SJCRH30 (cell line): Measurements from ENCODE around the gene EDIL3. TPM values are rescaled to one million over a fixed set of nuclear protein-coding genes. Genes with fewer than 3 reads are reported as not detected.

Source experiments
- DNase-seq, 2 experiments: peaks; one replicate each; pipeline ENCODE4 v3.0.0-alpha.2; 2015 to 2020
- H3K27ac ChIP-seq: fragments of 250-450 bp; sonication (Bioruptor Pico); 2 replicates; pipeline ENCODE4 v1.5.1; 2020; ENCODE audit warnings: mild to moderate bottlenecking, moderate library complexity
- H3K27me3 ChIP-seq: fragments of 250-450 bp; sonication (Bioruptor Pico); 2 replicates; pipeline ENCODE4 v1.5.1; 2020; ENCODE audit warnings: mild to moderate bottlenecking, moderate library complexity
- H3K36me3 ChIP-seq: fragments of 250-450 bp; sonication (Bioruptor Pico); 2 replicates; pipeline ENCODE4 v1.5.1; 2020; ENCODE audit warnings: mild to moderate bottlenecking, moderate library complexity
- H3K4me1 ChIP-seq: fragments of 250-450 bp; sonication (Bioruptor Pico); 2 replicates; pipeline ENCODE4 v1.5.1; 2020; ENCODE audit warnings: mild to moderate bottlenecking, moderate library complexity
- H3K4me3 ChIP-seq: fragments of 250-450 bp; sonication (Bioruptor Pico); 2 replicates; pipeline ENCODE4 v1.5.1; 2020; ENCODE audit warnings: mild to moderate bottlenecking, moderate library complexity
- H3K9me3 ChIP-seq: fragments of 250-450 bp; sonication (Bioruptor Pico); replicated peaks from 2 replicates; pipeline ENCODE4 v1.5.1; 2020; ENCODE audit warnings: mild to moderate bottlenecking, moderate library complexity
- total RNA-seq: library from RNA; depleted of rRNA; stranded (reverse); fragments of >200 nt; shearing (Covaris generic); gene quantifications from 2 replicates; pipeline ENCODE4 v1.2.3, GENCODE V29; 2014

The EDIL3 gene
- total RNA-seq, 1 experiment from 2014 or later = 29.0 TPM

DNA sequence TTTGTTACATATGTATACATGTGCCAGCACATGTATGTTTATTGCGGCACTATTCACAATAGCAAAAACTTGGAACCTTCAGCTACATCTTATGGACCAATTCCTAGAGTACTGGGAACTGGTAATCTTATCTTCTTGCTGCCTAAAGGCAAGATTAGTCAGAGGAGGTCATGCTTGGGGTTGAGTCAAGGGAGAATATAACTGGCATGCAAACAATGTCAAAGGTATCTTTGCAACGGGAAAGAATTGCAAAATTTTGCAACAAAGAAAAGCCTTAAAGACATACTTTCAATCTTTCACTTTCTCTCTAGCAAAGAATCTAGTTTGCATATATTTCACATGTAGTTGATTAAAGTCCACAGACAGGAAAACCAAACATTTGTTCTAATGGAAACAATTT is 145.2 kb downstream of the EDIL3 start:
- Histone ChIP-seq H3K9me3 (no peaks in the 10 kb centered on the region), H3K4me1 (peaks cover 11% of the 10 kb centered on the region), H3K27ac (no peak overlapping the region), H3K4me3 (no peak overlapping the region), H3K36me3 (no peaks in the 10 kb centered on the region; the same call in 1 of the 2 replicates), H3K27me3 (no peaks in the 10 kb centered on the region)
- peak in 1 of 2 experiments; percentile 36 for DNase-seq

DNA sequence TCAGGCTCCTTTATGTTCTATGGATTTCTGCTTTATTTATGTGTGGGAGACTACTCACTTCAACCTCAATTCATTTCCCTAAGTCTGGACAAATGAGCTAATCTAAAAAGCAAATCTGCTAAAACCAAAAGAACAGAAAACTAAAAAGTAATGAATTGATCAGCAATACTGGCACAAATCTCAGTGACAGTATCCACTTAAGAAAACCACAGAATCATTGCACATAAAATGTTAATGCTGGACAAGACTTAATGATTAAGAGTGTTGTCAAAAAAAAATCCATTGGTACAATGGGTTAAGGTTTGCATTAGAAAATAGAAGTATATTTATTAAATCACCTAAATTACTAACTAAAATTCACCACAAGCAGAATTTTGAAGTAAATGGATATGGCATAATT is 147.6 kb downstream of the EDIL3 start:
- H3K9me3 ChIP-seq = no peaks in the 10 kb centered on the region
- H3K36me3 ChIP-seq = no peaks in the 10 kb centered on the region; the same call in 1 of the 2 replicates
- no peak overlapping the region for H3K4me3 ChIP-seq
- H3K27ac ChIP-seq = no peak overlapping the region
- no peak for DNase-seq
- peaks cover 11% of the 10 kb centered on the region for H3K4me1 ChIP-seq
- no peaks in the 10 kb centered on the region for H3K27me3 ChIP-seq

DNA sequence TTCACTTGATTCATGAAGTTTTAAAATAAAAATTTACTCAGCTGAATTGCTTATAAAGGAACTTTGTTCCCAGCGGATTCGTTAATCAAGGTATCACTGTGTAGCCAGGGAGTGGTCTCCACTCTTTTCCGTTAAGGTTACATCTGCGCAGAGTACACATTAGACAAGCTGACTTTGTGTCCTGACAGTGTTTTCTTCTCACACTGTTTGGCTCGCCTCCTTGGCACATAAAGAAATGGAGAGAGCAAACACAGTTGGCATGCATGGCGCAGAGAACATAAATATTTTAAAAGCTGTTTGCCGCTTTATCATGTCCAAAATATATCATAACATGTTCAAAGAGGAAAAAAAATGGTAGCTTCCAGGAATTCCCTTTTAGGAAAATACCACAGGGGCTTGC is 153.2 kb downstream of the EDIL3 start:
- H3K4me1 ChIP-seq = no peaks in the 10 kb centered on the region

DNA sequence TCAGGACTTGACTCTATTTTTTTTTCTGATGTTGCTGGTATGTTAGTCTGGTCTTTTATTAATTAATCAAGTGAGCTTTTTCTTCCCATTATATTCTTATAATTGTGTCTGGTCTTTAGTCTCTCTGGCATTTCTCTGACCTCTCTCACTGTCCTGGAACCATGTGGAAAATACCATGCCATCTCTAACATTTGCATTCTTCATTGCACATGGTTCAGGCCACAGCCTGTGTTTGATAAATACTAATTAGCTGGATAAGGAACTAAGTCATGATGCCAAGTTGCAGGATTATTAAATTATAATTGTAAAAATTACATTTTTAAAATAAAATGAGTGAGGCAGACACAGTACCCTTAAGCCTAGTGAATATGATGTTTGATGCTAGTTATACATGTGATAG is 155.6 kb downstream of the EDIL3 start:
- Histone ChIP-seq H3K4me1 (no peaks in the 10 kb centered on the region), H3K27ac (no peak overlapping the region), H3K9me3 (no peaks in the 10 kb centered on the region), H3K36me3 (no peaks in the 10 kb centered on the region), H3K4me3 (no peak overlapping the region), H3K27me3 (no peaks in the 10 kb centered on the region)
- no peak for DNase-seq

More for the DNA sequence above, 153.2 kb downstream of the EDIL3 start:
- Histone ChIP-seq H3K27me3 (no peaks in the 10 kb centered on the region), H3K9me3 (no peaks in the 10 kb centered on the region), H3K36me3 (no peaks in the 10 kb centered on the region), H3K27ac (no peak overlapping the region), H3K4me3 (no peak overlapping the region)
- no peak for DNase-seq

DNA sequence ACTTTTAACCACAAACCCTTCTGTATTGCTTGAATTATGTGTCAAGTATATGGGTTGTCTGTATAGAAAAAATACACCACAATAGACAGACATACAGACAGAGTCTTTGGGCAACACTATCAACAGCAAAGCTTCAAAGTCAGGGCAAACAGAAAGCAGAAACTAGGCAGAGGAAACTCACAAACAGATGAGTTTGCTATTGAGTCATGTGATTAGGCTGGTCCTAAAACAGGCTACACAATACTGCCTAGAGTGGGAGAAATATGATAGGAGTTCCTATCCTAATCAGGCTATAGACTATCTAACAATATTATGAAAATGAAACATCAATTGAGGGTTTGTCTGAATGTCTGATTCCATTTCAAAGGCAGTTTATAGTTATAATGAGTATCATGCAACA is 156.4 kb downstream of the EDIL3 start:
- Histone ChIP-seq H3K27me3 (no peaks in the 10 kb centered on the region), H3K36me3 (no peaks in the 10 kb centered on the region), H3K9me3 (no peaks in the 10 kb centered on the region), H3K4me1 (no peaks in the 10 kb centered on the region), H3K4me3 (no peak overlapping the region), H3K27ac (no peak overlapping the region)
- no peak for DNase-seq

DNA sequence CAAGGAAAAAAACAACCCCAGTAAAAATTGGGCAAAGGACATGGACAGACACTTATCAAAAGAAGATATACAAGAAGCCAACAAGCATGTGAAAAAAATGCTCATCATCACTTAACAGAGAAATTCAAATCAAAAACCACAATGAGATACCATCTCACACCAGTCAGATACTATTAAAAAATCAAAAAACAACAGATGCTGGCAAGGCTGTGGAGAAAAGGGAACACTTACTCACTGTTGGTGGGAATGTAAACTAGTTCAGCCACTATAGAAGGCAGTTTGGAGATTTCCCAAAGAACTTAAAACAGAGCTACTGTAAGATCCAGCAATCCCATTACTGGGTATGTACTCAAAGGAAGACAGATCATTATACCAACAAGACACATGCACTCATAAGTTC is 157.4 kb downstream of the EDIL3 start:
- H3K4me3 ChIP-seq = no peak overlapping the region
- H3K4me1 ChIP-seq = no peaks in the 10 kb centered on the region
- H3K9me3 ChIP-seq = no peaks in the 10 kb centered on the region
- DNase-seq = no peak
- no peak overlapping the region for H3K27ac ChIP-seq
- H3K36me3 ChIP-seq = no peaks in the 10 kb centered on the region
- H3K27me3 ChIP-seq = no peaks in the 10 kb centered on the region

DNA sequence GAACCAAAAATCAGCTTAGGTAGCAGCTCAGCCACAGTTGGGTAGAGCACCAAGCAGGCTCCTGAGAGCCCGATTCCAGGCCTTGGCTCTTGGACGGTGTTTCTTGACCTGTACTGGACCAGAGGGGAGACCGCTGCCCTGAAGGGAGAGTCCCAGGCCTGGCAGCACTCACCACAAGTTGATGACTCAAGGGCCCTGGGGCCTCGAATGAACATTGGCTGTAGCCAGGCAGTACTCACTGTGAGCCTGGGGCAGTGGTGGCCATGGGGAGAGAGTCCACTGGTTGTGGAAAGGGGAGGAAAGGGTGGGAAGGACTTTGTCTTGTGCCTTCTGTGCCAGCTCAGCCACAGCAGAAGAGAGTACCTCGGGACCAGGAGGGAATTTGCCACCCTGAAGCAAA is 166.1 kb downstream of the EDIL3 start:
- Histone ChIP-seq H3K36me3 (no peaks in the 10 kb centered on the region; the same call in 1 of the 2 replicates), H3K9me3 (no peaks in the 10 kb centered on the region), H3K27me3 (no peaks in the 10 kb centered on the region), H3K4me1 (no peaks in the 10 kb centered on the region), H3K27ac (no peak overlapping the region), H3K4me3 (no peak overlapping the region)
- DNase-seq = no peak

DNA sequence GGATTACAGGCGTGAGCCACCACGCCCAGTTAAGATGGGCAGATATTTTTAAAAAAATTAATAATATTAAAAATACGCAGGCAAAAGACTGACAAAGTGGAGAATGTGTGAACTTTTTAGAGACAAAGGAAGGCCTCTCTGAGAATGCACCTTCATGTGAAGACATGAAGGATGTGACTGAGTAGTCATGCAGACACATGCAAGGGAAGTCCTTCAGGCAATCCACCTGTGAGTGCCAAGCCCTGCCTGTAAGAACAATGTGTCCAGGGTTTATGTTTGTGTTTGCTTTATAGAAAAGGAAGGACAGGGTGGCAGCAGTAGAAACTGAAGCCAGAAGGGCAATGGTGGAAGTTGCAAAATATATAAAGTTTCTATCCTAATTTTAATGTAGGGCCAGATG is 169.2 kb downstream of the EDIL3 start:
- H3K27me3 ChIP-seq = no peaks in the 10 kb centered on the region
- no peak overlapping the region for H3K27ac ChIP-seq
- H3K4me1 ChIP-seq = no peaks in the 10 kb centered on the region
- DNase-seq = no peak
- H3K9me3 ChIP-seq = no peaks in the 10 kb centered on the region
- no peaks in the 10 kb centered on the region; the same call in 1 of the 2 replicates for H3K36me3 ChIP-seq
- no peak overlapping the region for H3K4me3 ChIP-seq

DNA sequence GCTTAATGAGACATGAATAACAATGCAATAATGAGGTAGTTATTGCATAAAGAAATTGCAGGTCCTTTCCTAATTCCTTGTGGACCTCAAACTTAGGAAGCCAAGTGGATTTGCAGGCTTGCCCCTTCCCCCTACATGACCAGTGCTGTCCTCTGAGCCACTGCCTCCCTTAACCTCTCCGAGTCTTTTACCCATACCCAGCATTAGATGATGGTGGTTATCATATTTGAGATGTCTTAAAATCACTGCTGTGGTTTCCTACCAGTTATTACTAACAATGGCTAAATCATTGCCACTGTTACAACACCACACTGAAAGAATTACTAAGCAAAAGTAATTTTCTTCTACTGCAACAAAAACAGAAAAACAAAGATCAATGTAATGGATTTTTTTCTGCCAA is 170.8 kb downstream of the EDIL3 start:
- no peak overlapping the region for H3K4me3 ChIP-seq
- DNase-seq = no peak

DNA sequence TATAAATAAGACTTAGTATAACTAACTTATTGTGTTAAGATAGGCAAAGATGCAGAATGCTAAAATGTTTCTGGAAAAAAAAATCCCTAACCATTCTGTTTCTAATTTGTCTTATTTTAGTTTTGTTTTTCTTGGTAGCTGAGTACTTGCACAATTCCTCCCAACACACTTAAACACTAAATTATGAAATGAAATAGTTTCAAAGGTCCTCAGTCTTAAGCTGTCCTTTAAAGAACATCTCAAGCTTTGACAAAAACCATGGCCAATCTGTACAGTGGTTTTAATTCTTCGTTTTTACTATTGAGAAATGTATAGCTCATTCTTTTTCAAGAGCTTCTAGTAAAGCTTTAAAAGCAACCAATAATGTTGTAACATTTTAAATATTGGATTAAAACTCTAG is 171.5 kb downstream of the EDIL3 start:
- Histone ChIP-seq H3K4me1 (no peaks in the 10 kb centered on the region), H3K4me3 (no peak overlapping the region), H3K36me3 (no peaks in the 10 kb centered on the region), H3K9me3 (no peaks in the 10 kb centered on the region), H3K27me3 (no peaks in the 10 kb centered on the region), H3K27ac (no peak overlapping the region)
- no peak for DNase-seq

More for the DNA sequence above, 170.8 kb downstream of the EDIL3 start:
- no peak overlapping the region for H3K27ac ChIP-seq
- no peaks in the 10 kb centered on the region for H3K36me3 ChIP-seq
- H3K9me3 ChIP-seq = no peaks in the 10 kb centered on the region
- no peaks in the 10 kb centered on the region for H3K4me1 ChIP-seq
- no peaks in the 10 kb centered on the region for H3K27me3 ChIP-seq

DNA sequence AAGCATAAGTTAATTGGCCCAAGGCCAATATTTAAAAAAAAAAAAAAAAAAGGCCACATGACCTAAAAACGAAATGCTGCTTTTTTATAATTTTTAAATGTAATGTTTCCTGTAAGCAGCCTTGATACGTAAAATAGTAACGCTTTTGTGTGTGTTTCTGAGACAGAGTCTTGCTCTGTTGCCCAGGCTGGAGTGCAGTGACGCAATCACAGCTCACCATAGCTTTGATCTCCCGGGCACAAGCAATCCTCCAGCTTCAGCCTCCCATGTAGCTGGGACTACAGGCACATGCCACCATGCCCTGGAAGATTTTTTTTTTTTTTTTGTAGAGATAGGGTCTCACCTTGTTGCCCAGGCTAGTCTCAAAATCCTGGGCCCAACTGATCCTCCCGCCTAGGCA is 179.9 kb downstream of the EDIL3 start:
- Histone ChIP-seq H3K4me1 (no peaks in the 10 kb centered on the region), H3K36me3 (no peaks in the 10 kb centered on the region), H3K27me3 (no peaks in the 10 kb centered on the region), H3K9me3 (no peaks in the 10 kb centered on the region), H3K27ac (no peak overlapping the region), H3K4me3 (no peak overlapping the region)
- no peak for DNase-seq

DNA sequence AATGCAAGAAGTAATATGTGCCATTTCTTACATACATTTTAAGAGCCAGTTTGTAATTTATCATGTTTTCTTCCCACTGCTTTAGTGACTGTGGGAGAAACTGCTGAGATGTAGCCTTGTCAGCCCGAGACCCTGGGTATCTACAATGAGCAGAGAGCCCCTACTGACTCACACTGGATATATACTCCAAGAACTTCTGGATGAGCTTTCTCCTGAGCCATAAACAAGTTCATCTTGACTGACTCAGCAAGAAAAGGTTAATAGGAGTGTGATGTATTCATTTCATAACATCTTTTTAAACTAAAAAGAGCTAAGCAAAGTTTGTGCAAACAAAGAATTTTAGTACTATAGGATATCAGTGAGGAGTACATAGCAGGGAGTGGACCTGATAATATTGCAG is 182.5 kb downstream of the EDIL3 start:
- Histone ChIP-seq H3K4me3 (no peak overlapping the region), H3K27me3 (no peaks in the 10 kb centered on the region), H3K36me3 (no peaks in the 10 kb centered on the region), H3K9me3 (no peaks in the 10 kb centered on the region), H3K27ac (no peak overlapping the region), H3K4me1 (no peaks in the 10 kb centered on the region)
- no peak for DNase-seq

DNA sequence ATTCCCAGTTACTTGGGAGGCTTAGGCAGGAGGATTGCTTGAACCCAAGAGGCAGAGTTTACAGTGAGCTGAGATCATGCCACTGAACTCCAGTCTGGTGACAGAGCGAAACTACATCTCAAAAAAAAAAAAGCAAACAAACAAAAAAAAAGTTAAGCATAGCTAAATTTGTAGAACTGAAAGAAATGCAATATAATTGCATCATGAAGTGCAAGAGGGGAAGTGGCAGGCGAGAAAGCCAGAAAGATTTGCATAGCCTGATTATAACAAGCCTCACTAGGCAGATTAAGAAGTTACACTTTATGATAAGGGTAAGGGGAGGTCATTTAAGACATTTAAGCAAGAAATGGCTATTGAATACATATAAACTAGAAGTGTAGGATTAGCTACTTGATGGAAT is 187.1 kb downstream of the EDIL3 start:
- DNase-seq = no peak
- Histone ChIP-seq H3K9me3 (no peaks in the 10 kb centered on the region), H3K36me3 (no peaks in the 10 kb centered on the region)

DNA sequence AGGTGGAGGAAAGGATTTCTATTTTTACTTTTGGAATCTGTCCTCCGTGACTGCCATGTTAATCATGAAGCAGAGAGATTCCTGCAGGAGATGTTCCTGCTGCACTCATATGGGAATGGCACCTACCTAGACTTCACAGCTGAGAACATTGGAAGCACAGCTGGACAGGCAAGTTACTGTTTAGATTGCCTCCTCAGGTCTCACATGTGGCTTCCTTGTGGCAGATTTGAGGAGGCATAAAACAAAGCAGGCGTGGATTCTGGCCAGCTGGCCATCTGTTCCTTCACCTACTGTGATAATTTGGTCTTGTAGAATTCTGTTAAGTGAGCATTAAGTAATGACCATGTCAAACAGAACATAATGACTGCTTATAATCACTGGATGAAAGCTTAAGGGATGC is 193.4 kb downstream of the EDIL3 start:
- no peaks in the 10 kb centered on the region for H3K36me3 ChIP-seq
- no peaks in the 10 kb centered on the region for H3K9me3 ChIP-seq
- H3K4me1 ChIP-seq = peaks cover 17% of the 10 kb centered on the region
- H3K27ac ChIP-seq = peak overlapping the region; percentile 4
- H3K27me3 ChIP-seq = no peaks in the 10 kb centered on the region
- peak; percentile 75 to 89 for DNase-seq
- no peak overlapping the region for H3K4me3 ChIP-seq

More for the DNA sequence above, 187.1 kb downstream of the EDIL3 start:
- Histone ChIP-seq H3K4me3 (no peak overlapping the region), H3K27ac (no peak overlapping the region), H3K4me1 (no peaks in the 10 kb centered on the region), H3K27me3 (no peaks in the 10 kb centered on the region)

DNA sequence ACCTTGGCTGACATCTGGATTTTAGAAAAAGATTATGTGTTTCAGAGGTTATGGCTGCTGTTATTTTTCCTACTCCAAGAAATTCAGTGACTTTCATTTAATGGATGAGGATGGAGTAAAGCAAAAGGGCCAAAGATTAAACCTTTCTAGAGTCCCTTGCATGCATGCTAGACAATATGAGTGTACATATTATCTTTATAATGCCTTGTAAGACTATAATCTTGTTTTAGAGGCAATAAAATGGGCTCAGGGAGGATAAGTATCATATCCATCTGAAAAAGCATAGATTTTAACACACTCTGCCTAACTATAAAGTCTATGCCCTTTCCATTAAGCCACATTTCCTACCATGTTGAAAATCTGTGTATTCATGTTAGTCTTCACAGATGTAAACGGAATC is 199.8 kb downstream of the EDIL3 start:
- H3K4me3 ChIP-seq = no peak overlapping the region
- no peak overlapping the region for H3K27ac ChIP-seq
- H3K9me3 ChIP-seq = no peaks in the 10 kb centered on the region
- no peak for DNase-seq
- H3K27me3 ChIP-seq = no peaks in the 10 kb centered on the region
- peaks cover 11% of the 10 kb centered on the region; the same call in 1 of the 2 replicates for H3K4me1 ChIP-seq
- no peaks in the 10 kb centered on the region; the same call in 1 of the 2 replicates for H3K36me3 ChIP-seq

DNA sequence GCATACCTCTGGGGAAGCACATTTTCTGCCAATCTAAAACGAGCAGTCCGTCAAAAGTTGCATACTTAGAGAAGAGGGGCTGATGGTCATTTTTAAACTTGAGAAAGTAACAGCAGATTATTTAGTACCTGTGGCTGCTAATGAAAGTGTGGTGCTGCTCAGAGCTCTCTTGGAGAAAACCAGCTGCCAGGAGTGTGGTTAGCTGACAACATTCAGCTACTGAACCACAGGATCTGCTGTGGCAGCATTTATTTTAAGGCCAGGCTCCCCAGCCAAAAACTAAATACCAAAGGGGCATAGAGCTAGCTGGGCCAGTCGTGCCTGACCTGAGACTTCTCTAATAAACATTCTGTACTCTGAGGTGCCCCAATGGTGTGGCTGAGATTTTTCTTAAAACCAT is 203.6 kb downstream of the EDIL3 start:
- no peaks in the 10 kb centered on the region; the same call in 1 of the 2 replicates for H3K36me3 ChIP-seq
- H3K4me1 ChIP-seq = peaks cover 11% of the 10 kb centered on the region; the same call in 1 of the 2 replicates
- H3K9me3 ChIP-seq = no peaks in the 10 kb centered on the region
- DNase-seq = peak; percentile 52 to 68
- H3K27ac ChIP-seq = no peak overlapping the region
- H3K27me3 ChIP-seq = no peaks in the 10 kb centered on the region
- H3K4me3 ChIP-seq = no peak overlapping the region
